MV-4-11 (cell line): ENCODE data around the gene TMEM51.

ENCODE experiments used
- DNase-seq: peaks from one replicate; lab custom pipeline; 2025; lab: John Stamatoyannopoulos, UW

The TMEM51 gene

DNA sequence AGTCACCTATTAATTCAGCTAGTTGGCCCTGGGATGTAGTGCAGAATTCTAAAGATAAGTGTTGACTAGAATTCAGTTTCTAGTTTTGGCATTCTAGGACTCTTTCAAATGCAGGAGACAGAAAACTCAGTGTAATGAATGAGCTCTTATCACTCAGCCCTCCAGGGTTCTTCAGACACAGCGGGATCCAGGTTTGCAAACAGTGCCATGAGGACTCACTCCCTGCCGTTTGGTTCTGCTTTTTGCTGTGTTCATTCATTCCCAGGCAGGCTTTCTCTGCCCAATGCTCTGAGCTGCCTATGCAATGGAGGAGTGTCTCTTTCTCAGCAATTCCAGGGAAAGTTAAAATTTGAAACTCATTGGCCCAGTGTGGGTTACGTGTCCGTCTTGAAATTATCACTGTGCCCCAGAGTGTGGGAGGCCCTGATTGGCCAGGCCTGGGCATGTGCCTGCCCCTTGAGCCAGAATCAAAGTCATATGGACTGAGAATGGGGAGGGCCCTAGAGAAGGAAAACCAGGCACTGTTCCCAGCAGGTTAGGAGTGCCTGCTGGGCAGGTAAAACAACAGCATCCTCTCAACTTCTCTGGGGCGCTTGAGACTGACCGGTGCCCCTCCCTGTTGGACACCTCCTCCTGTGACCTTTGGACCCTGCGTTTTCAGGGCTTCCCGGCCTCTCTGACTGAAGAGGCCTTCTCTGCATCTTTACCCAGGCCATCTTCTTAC, 43.4 kb downstream of the TMEM51 start:
- no peak for DNase-seq

DNA sequence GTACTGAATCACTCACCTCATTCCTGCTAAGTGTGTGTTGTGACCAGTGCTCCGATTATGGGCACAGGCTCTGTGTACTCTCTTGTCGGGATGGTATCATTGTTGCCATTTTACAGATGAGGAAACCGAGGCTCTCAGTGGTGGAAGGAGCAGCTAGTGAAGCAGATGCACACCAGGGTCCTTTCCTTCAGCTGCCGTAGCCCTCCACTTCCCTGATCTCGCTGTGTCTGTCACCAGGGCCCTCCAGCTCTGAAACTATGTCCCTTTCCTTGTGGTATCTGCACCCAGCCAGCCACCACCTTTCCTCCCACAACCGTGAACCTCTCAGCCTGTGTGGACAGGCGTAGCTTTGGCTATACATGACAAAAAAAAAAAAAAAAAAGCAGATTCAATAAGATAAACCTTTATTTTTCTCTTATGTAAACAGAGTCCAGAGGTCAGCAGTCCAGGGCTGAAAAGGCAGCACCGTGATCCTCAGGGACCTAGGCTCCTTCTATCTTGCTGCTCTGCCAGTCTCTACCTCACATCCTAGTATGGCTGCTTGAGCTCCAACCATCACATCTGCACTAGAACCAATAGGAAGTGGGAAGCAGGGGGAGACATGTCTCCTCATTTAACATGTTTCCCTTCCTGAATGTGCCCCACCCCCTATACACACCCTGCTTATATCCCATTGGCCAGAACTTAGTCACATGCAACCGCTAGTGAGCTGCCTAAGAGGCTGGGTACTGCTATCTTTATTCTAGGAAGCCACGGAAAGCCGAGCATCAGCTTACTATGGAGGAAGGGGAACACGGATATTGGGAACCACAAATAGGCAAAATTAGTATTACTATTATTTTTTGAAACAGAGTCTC, 44.3 kb downstream of the TMEM51 start:
- DNase-seq = no peak

DNA sequence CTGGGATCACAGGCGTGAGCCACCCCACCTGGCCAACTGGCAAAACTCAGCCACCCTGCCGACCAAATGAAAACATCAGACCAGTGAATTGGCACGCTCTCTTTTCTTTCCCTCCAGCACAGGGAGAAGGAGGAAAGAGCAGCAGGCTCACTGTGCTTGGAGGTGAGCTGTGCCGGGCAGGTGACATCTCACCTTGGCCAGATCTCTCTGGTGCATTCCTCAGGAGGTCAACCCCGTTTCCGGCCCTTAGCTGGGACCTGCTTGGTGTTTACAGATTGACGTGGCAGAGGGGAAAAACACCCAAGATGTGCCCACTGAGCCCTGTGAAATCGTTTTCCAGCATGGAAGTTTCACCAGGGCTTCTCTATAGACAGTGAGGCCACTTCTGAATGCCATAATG, 45.1 kb downstream of the TMEM51 start:
- no peak for DNase-seq

DNA sequence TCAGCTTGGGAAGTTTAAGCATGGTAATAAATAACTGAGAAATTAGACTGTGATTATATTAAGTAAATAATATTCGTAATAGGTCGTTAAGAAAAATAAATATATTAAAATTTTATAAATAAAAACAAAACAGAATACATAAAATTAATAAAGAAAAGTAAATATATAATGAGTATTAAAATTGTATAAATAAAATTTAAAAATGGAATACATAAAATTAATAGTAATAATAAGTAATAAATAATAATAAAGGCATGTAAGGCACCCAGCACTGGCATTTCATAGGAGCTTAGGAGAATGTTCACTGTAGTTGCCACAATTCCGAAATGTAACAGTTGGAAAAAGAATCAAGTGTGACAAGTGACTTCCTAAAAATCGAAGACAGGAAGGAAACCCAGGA, 47.7 kb downstream of the TMEM51 start:
- no peak for DNase-seq

DNA sequence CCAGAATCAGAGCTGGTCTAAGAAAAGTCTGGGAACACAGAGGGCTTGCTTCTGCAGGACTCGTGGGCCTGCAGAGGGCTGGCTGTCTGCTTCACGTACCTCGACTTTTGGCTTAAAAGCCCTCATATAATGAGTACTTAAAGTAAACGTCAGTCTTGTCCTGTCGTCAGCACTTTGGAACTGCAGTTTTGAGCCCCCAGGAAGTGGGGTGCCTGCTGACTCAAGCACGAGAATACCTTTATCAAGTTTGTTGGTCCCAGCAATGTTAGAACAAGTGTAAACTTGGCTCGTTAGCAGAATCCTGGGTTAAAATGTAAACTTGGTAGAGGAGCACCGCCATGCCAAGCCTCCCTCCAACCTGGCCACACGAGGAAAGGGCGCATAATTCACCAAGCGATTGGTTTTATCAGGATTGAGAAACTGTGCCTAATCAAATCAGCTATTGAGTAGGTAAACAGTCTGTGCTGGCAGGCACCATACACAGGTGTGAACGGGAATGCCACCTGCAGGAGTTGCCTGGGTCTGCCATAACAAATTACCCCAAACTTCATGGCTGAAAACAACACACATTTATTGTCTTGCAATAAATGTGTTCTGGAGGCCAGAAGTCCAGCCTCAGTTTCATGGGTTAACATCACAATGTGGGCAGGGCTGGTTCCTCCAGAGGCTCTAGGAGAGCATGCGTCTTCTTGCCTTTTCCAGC, 48.5 kb downstream of the TMEM51 start:
- DNase-seq = no peak

DNA sequence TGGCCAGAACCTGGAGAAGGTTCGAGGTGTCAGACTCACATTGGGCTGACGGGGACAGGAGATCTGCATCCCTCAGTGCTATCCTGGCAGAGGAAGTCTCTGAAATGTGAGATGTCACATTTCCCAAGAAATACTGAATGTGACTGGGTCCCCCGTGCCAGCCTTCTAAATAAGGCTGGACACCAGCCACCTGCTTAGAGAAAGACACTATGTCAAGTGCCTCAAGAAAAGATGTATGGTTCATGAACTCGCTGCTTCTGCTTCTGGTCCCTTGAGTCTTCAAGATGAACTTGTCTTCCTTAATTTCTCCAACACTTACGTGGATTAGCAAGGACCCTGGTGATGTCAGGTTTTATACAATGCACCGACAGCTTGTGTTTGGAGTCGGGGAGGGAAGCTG, 51.4 kb downstream of the TMEM51 start:
- DNase-seq = no peak

DNA sequence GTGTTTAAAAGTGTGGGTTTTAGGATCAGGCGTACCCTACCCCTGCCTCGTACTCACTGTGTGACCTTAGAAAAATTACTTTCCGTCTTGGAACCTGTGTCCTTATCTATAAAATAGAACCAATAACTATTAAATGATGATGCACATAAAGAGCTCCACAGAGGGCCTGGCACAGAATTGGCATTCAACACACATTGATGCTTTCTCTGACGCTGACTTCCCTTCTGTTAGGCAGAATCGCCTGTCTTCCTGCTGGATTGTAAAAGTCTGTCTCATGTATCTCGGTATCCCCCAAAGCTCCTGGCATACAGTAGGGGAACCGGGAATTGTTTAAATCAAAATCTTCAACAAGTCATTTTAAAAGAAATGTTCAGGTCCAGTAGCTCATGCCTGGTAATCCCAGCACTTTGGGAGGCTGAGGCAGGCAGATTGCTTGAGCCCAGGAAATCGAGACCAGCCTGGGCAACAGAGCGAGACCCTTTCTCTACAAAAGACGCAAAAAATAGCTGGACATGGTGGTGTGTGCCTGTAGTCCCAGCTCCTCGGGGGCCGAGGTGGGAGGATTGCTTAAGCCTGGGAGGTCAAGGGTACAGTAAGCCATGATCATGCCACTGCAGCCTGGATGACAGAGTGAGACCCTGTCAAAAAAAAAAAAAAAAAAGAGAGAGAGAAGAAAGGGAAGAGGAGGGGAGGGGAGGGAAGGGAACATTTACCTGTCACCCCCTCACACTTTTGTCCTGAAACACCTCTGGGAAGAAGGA, 52.2 kb downstream of the TMEM51 start:
- no peak for DNase-seq

DNA sequence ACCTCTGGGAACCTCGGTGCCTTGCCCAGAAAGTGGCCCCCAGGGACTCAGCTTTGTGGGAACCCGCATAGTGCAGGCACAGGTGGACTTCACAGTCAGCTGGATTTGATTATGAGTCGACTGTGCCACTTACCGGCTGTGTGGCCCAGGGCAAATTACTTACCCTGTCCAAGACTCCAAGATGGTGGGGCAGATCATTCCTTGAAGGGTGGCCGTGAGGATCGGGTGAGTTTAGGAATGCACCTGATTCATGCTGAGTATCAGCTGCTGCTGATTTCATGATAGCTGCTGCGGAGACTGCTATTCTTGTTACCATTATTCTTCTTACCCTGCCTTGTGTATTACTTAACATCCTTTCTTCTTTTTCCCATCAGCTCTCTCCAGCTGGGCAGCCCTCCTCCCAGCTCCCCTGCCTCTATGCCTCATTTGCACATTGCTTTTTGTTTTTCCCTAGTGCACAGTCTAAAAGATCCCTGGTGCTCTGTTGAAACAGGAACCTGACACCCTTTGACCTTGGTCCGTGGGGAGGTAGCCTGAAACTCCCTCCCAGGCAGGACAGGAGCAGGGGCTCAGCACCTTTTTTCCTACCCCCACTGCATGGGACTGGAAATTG, 53.0 kb downstream of the TMEM51 start:
- no peak for DNase-seq

DNA sequence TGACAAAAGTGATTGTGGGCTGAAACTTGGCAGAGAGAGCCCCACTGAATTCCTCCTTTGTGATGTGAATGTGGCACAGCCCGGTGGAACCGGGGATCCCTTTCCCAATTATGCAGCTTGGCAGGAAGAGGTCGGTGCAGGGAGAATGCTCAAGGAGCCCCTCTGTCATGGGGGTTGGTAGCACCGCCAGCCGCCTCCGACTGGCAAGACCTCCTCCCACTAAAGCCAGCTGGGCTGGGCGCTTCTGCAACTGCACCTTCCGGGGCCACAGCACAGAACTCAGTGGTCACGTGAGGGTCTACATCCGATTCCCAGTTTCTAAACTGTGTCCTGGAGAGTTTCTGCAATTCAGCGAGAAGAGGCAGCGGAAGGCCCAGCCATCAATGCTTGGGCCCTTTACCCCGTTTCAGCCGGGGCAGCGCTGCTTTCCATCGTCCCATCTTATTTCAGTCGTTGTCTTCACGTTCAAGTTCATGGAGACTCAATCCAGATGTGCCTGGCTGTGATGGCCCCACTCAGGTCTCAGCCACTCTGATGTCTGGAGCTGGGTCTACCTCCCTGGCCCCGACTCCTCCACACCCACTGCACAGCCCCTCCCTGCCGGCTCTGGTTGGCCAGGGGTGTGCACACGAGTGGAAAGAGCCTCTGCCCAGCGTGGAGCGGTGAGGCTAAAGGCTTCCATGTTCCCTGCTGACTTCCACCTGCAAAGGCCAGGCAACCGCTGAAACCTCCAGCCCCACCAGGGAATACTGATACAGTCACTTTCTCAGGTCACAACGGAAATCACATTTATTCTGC, 53.7 kb downstream of the TMEM51 start:
- DNase-seq = no peak

DNA sequence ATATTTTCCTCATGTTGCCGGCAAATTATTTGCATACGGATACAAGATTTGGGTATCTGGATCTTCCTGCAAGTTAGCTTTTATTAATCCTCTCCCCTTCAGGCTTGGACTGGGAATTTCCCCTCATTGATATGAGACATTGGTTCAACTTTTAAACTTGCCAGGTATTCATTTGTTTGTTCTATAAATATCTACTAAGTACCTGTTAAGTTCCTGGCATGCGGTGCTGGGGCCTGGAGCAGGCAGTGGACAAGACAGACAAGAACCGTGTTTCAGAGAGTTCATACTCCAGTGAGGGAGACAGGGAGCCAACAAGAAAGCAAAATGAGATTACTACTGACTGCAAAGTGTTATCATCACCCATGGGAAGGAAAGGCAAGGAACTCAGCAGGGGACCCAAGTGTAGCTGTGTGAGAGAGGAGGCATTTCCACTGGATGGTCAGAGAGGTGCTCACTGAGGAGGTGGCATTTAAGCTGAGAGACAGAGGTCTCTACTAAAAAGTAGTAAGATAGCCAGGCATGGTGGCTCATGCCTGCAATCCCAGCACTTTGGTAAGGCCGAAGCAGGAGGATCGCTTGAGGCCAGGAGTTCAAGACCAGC, 54.4 kb downstream of the TMEM51 start:
- no peak for DNase-seq

DNA sequence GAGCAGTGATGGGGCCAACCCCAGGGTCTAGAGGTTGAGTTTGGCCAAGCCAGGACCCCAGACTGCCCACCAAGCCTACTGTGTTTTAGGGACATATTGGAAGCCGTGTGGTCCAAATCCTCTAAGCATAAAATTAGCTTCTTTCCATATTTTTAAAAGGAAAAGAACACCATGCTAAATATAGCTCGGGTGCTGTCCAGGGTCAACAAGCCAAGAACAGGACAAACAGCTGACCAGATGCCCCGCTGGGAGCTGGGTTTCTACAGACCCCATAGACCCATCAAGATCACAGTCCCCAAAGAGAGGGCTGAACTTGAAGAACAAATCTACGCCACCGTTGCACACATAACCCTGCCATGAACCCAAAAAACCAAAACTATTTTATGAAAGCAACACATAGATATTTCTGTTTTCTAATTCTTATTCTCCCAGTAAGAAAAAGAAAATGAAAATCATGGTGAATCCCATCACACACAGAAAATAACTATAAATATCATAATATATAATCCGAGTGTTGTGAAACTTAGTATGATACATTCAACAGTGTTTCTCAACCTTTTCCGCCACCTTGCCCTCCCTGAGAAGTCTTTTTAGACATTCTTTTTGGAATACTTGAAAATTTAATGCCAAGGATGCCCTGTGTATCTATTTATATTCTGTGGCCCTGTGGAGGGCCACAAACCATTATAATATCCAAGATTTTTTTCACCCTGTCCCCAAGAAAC, 57.3 kb downstream of the TMEM51 start:
- DNase-seq = no peak

DNA sequence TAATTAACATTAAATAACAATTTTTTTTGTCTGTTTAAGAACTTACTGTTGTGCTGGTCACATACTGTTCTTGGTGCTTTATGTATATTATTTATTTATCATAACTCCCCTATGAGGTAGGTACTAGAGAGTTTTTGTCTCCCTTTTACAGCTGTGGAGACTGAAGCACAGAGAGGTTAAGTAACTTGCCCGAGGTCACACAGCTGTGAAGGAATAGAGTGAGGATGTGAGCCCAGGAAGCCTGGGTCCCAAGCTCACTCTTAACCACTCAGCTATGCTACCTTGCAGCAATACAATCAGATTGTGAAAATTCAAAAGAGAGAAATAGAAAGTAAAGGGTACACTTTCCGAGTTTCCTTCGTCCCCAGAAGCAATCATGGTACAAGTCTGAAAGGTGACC, 57.9 kb downstream of the TMEM51 start:
- no peak for DNase-seq

DNA sequence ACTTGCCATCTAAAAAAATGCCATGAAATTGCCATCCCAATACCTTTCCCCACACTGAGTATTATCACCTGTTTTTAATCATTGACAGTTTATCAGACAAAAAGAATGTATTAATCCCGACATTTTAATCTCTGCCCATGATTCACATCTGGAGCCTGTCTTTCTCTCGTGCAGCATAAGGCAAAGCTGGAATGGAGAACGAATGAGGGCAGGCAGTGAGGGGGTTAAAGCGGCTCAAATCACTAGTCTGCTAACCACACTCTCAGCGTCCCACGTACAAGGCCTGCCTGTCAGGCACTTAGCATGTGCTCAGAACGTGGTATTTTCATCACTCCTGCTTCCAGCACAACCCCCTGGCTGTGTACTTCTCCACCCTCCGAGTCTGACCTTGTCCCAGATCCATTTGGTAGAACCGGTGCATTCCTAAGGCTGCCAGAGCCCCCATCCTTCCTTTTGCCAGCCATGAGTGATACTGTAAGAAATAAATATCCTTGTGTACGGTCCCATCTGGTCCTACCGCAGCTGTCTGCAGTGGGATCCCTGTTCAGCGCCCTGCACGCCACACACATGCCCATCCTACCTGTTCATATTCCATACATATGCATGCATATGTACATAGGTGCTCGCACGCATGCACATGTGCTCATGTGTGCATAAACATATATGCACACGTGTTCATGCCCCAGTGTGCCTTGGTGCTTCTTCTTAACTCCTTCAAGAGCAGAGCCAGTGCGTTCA, 58.8 kb downstream of the TMEM51 start:
- DNase-seq = no peak

DNA sequence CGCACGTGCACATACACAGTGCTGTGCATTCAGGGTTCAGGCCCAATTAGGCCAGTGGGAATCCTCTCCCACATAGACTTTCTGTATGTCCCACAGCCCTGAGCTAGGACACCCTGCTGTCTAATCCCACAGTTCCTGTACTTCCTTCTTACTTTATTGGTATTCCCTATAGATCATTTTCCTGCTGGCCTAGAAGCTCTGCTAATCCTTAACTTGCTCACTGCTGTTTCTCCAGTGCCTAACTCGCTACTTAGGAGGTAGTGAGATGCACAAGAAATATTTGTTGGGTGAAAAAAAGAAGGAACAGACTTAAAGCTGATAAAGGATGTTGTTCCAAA, 59.4 kb downstream of the TMEM51 start:
- DNase-seq = no peak

DNA sequence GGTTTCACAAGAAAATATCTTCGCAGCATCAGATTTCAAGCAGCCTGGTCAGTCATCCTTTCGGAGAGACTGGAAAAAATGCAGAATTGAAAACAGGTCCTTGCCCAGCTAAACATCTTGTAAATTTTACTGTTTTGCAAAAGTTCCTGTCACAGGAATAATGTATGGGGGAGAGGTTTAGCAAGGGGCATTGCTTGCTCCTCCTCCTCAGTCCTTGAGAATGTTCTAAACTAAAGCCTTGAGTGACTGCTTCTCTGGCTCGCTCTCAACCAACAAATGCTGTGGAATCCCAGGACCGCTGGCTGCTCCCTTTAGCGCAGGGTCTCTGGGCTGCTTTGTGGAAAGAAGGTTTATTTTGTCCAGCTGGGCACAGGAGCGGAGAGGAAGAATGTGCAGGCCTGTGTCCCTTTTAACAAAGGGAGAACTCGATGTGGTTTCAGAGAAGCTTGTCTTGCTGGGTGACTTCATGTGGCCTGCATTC, 59.8 kb downstream of the TMEM51 start:
- DNase-seq = peak; percentile 57

DNA sequence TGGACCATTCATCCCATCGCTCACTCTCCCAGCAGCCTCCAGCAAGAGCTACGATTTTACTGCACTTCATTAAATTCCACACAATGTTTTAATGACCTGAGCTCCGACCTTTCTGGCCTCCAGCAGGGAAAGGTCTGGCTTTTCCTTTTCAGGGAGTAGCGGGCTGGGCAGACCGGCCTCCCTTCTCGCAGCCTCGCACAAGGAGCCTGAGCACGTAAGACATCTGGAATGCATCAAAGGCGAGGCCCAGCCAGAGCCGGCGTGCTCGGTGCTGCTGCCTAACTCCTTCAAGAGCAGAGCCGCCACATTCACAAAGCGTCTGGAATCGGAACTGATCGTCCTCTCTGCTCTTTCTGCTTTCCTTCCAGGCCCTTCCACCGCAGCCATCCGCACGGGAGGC, 61.0 kb downstream of the TMEM51 start:
- no peak for DNase-seq

DNA sequence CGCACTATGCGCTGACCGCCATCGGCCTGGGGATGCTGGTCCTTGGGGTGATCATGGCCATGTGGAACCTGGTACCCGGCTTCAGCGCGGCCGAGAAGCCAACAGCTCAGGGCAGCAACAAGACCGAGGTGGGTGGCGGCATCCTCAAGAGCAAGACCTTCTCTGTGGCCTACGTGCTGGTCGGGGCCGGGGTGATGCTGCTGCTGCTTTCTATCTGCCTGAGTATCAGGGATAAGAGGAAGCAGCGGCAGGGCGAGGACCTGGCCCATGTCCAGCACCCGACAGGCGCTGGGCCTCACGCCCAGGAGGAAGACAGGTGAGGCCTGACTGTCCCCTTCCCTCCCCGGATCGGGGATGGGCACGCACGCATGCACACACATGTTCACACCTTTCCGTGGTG, 61.6 kb downstream of the TMEM51 start:
- no peak for DNase-seq

DNA sequence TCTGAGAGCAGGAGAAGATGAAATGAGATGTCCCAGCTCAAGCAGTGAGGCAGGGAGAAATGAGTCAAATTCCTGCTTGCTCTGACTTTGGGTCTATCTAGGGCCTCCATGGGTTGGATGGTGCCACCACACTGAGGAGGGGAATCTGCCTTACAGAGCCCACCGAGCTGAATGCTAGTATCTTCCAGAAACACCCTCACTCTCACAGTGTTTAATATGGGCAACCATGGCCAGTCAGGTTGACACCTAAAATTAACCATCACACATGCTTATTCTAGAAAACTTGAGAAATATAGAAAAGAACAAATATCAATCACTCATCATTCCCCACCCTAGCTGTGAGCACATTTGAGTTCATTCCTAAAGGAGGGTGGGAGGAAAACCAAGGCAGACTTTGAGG, 64.1 kb downstream of the TMEM51 start:
- DNase-seq = no peak
